Measurements from ENCODE around the gene SNAP29.

DNA sequence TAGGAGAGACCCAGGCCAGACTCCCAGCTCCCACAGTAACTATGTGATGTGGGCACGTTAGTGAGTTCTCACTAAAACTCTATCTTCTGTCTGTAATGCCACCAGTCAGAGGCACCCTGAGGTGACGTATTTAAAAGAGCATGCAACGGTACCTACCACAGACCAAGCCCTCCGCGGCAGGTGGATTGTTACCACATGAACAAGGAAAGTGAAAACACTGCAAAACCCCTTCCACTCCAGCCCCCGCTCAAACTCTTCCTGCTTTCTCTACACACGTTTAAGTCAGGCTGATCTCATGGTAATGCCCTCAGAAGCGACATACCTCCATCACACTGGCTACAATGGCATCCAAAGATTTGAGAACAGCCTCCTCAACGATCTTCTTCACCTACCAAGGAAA, 48.2 kb upstream of the SNAP29 start:
- TF ChIP-seq GATA2 (IDR thresholded peaks at IDR 0.05; ENCODE audit: insufficient read depth, insufficient read length, low read depth, low read length): no peak
- TF ChIP-seq FOS (IDR thresholded peaks at IDR 0.05; ENCODE audit: borderline replicate concordance, insufficient read depth, low read length): no peak
- no peak for TF ChIP-seq EZH2 (IDR thresholded peaks at IDR 0.05; ENCODE audit: borderline replicate concordance, low read depth, low read length, severe bottlenecking)
- TF ChIP-seq, protein P1, sequence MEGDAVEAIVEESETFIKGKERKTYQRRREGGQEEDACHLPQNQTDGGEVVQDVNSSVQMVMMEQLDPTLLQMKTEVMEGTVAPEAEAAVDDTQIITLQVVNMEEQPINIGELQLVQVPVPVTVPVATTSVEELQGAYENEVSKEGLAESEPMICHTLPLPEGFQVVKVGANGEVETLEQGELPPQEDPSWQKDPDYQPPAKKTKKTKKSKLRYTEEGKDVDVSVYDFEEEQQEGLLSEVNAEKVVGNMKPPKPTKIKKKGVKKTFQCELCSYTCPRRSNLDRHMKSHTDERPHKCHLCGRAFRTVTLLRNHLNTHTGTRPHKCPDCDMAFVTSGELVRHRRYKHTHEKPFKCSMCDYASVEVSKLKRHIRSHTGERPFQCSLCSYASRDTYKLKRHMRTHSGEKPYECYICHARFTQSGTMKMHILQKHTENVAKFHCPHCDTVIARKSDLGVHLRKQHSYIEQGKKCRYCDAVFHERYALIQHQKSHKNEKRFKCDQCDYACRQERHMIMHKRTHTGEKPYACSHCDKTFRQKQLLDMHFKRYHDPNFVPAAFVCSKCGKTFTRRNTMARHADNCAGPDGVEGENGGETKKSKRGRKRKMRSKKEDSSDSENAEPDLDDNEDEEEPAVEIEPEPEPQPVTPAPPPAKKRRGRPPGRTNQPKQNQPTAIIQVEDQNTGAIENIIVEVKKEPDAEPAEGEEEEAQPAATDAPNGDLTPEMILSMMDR (IDR thresholded peaks at IDR 0.05; ENCODE audit: extremely low read depth in 1 of 2, insufficient read depth in 1 of 2, low read depth in 1 of 2, low read length in 2 of 2): no peak
- TF ChIP-seq POLR2A (IDR thresholded peaks at IDR 0.05; ENCODE audit: low read depth, low read length): no peak
- no peak for TF ChIP-seq POLR2AphosphoS5 (IDR thresholded peaks at IDR 0.05; ENCODE audit: insufficient read depth, low read depth, low read length)
- no peak for TF ChIP-seq MAX (IDR thresholded peaks at IDR 0.05; ENCODE audit: insufficient read depth, insufficient read length)

Measured in endothelial cell of umbilical vein (primary cell).